HCT116 (cell line): ENCODE measurements around the gene PKD2. TPM values are rescaled to one million over a fixed set of nuclear protein-coding genes. Genes with fewer than 3 reads are reported as not detected.

Experiments used
- ATAC-seq: fragments of 200-7000 bp; cut with Tn5 transposase; 2 replicates; pipeline ENCODE4 v1.9.1; 2020; ENCODE audit warnings: mild to moderate bottlenecking, moderate library complexity
- BruUV-seq: library from RNA; stranded (reverse); fragments of 400-500 nt; replicated peaks from 2 replicates; lab custom pipeline; 2021; lab: Mats Ljungman, UMichigan
- CTCF ChIA-PET: fragments of 300-600 bp; sonication (Branson Sonifier 250); formaldehyde crosslinking; loops from one replicate; lab custom pipeline; 2021; ENCODE audit warnings: antibody characterized with exemption; lab: Charles Lee
- POLR2A ChIA-PET: fragments of 300-600, 350-600 bp; sonication (Branson Sonifier 250); formaldehyde crosslinking; loops from one replicate; lab custom pipeline; 2021; ENCODE audit warnings: antibody characterized with exemption; lab: Charles Lee
- RAD21 ChIA-PET, 2 experiments: fragments of 300-600 bp; sonication (Branson Sonifier 250); formaldehyde crosslinking; loops; one replicate each; lab custom pipeline; 2023; ENCODE audit warnings: low total read pairs in 2 of 2; ENCODE audit not compliant: uncharacterized antibody in 2 of 2, unreplicated experiment in 2 of 2, low non-redundant PET in 1 of 2; lab: Charles Lee
- DNase-seq: peaks from one replicate; pipeline ENCODE4 v3.0.0-alpha.2; 2010; ENCODE audit warnings: low read depth, low spot score
- H2AFZ ChIP-seq: fragments of 200-600 bp; shearing (Covaris generic), sonication (generic); 2 replicates; pipeline ENCODE4 v1.6.1; 2017; ENCODE audit warnings: low read depth, mixed run types, mixed read lengths, antibody characterized with exemption, low read length; ENCODE audit not compliant: poor library complexity, severe bottlenecking
- H3K27ac ChIP-seq: 2 replicates; pipeline ENCODE4 v1.5.1; 2012; ENCODE audit warnings: low read depth, low read length
- H3K27me3 ChIP-seq: fragments of 200-600 bp; sonication (generic); 2 replicates; pipeline ENCODE4 v1.6.1; 2016; ENCODE audit warnings: mixed run types, low read length, mixed read lengths; ENCODE audit not compliant: insufficient read depth
- H3K36me3 ChIP-seq, 2 experiments: fragments of 200-500 bp in 1 of 2; fragments of 200-600 bp in 1 of 2; sonication (Bioruptor generic) in 1 of 2; sonication (generic) in 1 of 2; 2 replicates each; pipeline versions ENCODE4 v1.5.1 to v1.6.1; 2014 to 2016; ENCODE audit warnings: low read length in 2 of 2, inconsistent platforms in 1 of 2, mixed read lengths in 1 of 2, mixed run types in 1 of 2; ENCODE audit not compliant: insufficient read depth in 2 of 2, control insufficient read depth in 1 of 2
- H3K4me1 ChIP-seq, 2 experiments: fragments of 200-600 bp in 1 of 2; sonication (generic) in 1 of 2; 2 replicates each; pipeline versions ENCODE4 v1.5.1 to v1.6.1; 2012 to 2017; ENCODE audit warnings: low read length in 2 of 2, inconsistent platforms in 1 of 2, mild to moderate bottlenecking in 1 of 2, mixed read lengths in 1 of 2, mixed run types in 1 of 2, moderate library complexity in 1 of 2; ENCODE audit not compliant: insufficient read depth in 2 of 2, control insufficient read depth in 1 of 2
- H3K4me2 ChIP-seq: fragments of 200-600 bp; sonication (generic); 2 replicates; pipeline ENCODE4 v1.6.1; 2017; ENCODE audit warnings: mixed run types, low read length, mixed read lengths
- H3K4me3 ChIP-seq, 2 experiments: fragments of 200-600 bp in 1 of 2; sonication (generic) in 1 of 2; replicated peaks in 1 of 2; 2 replicates each; pipeline ENCODE4 v1.5.1; 2011 to 2016; ENCODE audit warnings: low read length in 2 of 2, control low read depth in 1 of 2, low read depth in 1 of 2, mild to moderate bottlenecking in 1 of 2, mixed read lengths in 1 of 2, mixed run types in 1 of 2
- H3K79me2 ChIP-seq: fragments of 200-600 bp; sonication (generic); 2 replicates; pipeline ENCODE4 v1.6.1; 2017; ENCODE audit warnings: mild to moderate bottlenecking, mixed run types, low read length, moderate library complexity, mixed read lengths; ENCODE audit not compliant: insufficient read depth
- H3K9ac ChIP-seq: fragments of 200-600 bp; sonication (generic); 2 replicates; pipeline ENCODE4 v1.6.1; 2016; ENCODE audit warnings: low read length, mixed read lengths
- H3K9me2 ChIP-seq: fragments of 200-600 bp; sonication (generic), shearing (Covaris generic); 2 replicates; pipeline ENCODE4 v1.6.1; 2017; ENCODE audit warnings: mixed run types, mild to moderate bottlenecking, moderate library complexity; ENCODE audit not compliant: insufficient read depth
- H3K9me3 ChIP-seq, 2 experiments: fragments of 200-500 bp in 1 of 2; fragments of 200-600 bp in 1 of 2; sonication (Bioruptor generic) in 1 of 2; sonication (generic) in 1 of 2; 2 replicates each; pipeline ENCODE4 v1.6.1; 2014 to 2017; ENCODE audit warnings: low read length in 2 of 2, mixed read lengths in 2 of 2, inconsistent platforms in 1 of 2, low read depth in 1 of 2, mild to moderate bottlenecking in 1 of 2, mixed run types in 1 of 2, moderate library complexity in 1 of 2; ENCODE audit not compliant: control insufficient read depth in 1 of 2, insufficient read depth in 1 of 2
- H4K20me1 ChIP-seq: fragments of 200-600 bp; sonication (generic), shearing (Covaris generic); 2 replicates; pipeline ENCODE4 v1.6.1; 2017; ENCODE audit warnings: mixed run types, mild to moderate bottlenecking, moderate library complexity; ENCODE audit not compliant: insufficient read depth
- ATF3 ChIP-seq: IDR thresholded peaks from 2 replicates; pipeline ENCODE4 v1.6.1; 2012
- CEBPB ChIP-seq: IDR thresholded peaks from 2 replicates; pipeline ENCODE4 v1.6.1; 2012; ENCODE audit warnings: low read depth
- EGR1 ChIP-seq: IDR thresholded peaks from 2 replicates; pipeline ENCODE4 v1.6.1; 2012; ENCODE audit warnings: low read depth
- ELF1 ChIP-seq: IDR thresholded peaks from 2 replicates; pipeline ENCODE4 v1.6.1; 2012; ENCODE audit warnings: low read depth, borderline replicate concordance
- EZH2 ChIP-seq: fragments of 200-600 bp; sonication (generic); IDR thresholded peaks from 2 replicates; pipeline ENCODE4 v1.6.1; 2017; ENCODE audit warnings: antibody characterized with exemption, mixed run types
- EZH2phosphoT487 ChIP-seq: fragments of 200-600 bp; IDR thresholded peaks from 2 replicates; pipeline ENCODE4 v1.6.1; 2018; ENCODE audit warnings: antibody characterized with exemption, borderline replicate concordance
- FOSL1 ChIP-seq: IDR thresholded peaks from 2 replicates; pipeline ENCODE4 v1.6.1; 2012; ENCODE audit warnings: low read depth
- JUND ChIP-seq: IDR thresholded peaks from 2 replicates; pipeline ENCODE4 v1.6.1; 2012
- MAX ChIP-seq: IDR thresholded peaks from 2 replicates; pipeline ENCODE4 v1.6.1; 2012
- POLR2A ChIP-seq: IDR thresholded peaks from 2 replicates; pipeline ENCODE4 v1.7.0; 2011; ENCODE audit warnings: borderline replicate concordance; ENCODE audit not compliant: insufficient read depth, insufficient read length; ENCODE audit errors: extremely low read depth
- POLR2AphosphoS5 ChIP-seq: IDR thresholded peaks from 2 replicates; pipeline ENCODE4 v1.6.1; 2011; ENCODE audit warnings: mild to moderate bottlenecking, low read depth, low read length, moderate library complexity
- RAD21 ChIP-seq: IDR thresholded peaks from 2 replicates; pipeline ENCODE4 v1.6.1; 2012; ENCODE audit warnings: low read depth, mild to moderate bottlenecking
- SIN3A ChIP-seq: IDR thresholded peaks from 2 replicates; pipeline ENCODE4 v1.6.1; 2012; ENCODE audit warnings: low read depth
- SRF ChIP-seq: IDR thresholded peaks from 2 replicates; pipeline ENCODE4 v1.6.1; 2012; ENCODE audit warnings: low read depth
- TCF7L2 ChIP-seq: IDR thresholded peaks from 2 replicates; pipeline ENCODE4 v1.7.0; 2011; ENCODE audit warnings: borderline replicate concordance, inconsistent platforms; ENCODE audit not compliant: insufficient read depth, insufficient read length; ENCODE audit errors: extremely low read depth
- ZBTB33 ChIP-seq: IDR thresholded peaks from 2 replicates; pipeline ENCODE4 v1.6.1; 2011; ENCODE audit warnings: mild to moderate bottlenecking, low read length, moderate library complexity; ENCODE audit not compliant: insufficient replicate concordance; ENCODE audit errors: extremely low read depth
- ZFX ChIP-seq: fragments of 450-650 bp; IDR thresholded peaks from 2 replicates; pipeline ENCODE4 v1.6.1; 2017
- ZNF274 ChIP-seq: fragments of 200-500 bp; sonication (Bioruptor generic); IDR thresholded peaks from 2 replicates; pipeline ENCODE4 v1.6.1; 2014; ENCODE audit warnings: mild to moderate bottlenecking, low read depth, low read length, inconsistent platforms
- intact Hi-C: fragments of 100-400 bp; cut with micrococcal nuclease; formaldehyde crosslinking; loops from 2 replicates; pipeline ENCODE4 v1.10.0; 2022
- total RNA-seq: library from RNA; stranded (reverse); gene quantifications from one replicate; pipeline ENCODE4 v1.2.1, GENCODE V29; 2021; ENCODE audit not compliant: unreplicated experiment

Gene PKD2
- total RNA-seq, 1 experiment from 2014 or later: 10.1 TPM

GRCh38 chr4:88106205-88106604, 98.8 kb downstream of the PKD2 start:
- intact Hi-C loops: no loop called here
- RAD21 ChIA-PET: no interaction called here
- Histone ChIP-seq H3K27ac (no peak overlapping the region), H3K9me2 (no peaks in the 10 kb centered on the region), H2AFZ (no peak overlapping the region), H3K9me3 (no peaks in the 10 kb centered on the region), H3K27me3 (no peaks in the 10 kb centered on the region), H3K4me2 (no peak overlapping the region), H4K20me1 (no peaks in the 10 kb centered on the region), H3K4me1 (peaks cover 0 to 23% of the 10 kb centered on the region in 2 experiments; a peak in 3 of 4 replicates), H3K4me3 (no peak overlapping the region), H3K36me3 (no peaks in the 10 kb centered on the region), H3K79me2 (no peaks in the 10 kb centered on the region), H3K9ac (no peak overlapping the region)
- DNase-seq (no peak), ATAC-seq (no peak)
- TF ChIP-seq POLR2AphosphoS5 (no peak), JUND (no peak), ZNF274 (no peak), EZH2phosphoT487 (no peak), MAX (no peak), SRF (no peak), ATF3 (no peak), CEBPB (no peak), ZBTB33 (no peak), RAD21 (no peak), TCF7L2 (no peak), POLR2A (no peak), SIN3A (no peak), ELF1 (no peak), EGR1 (no peak), FOSL1 (no peak), EZH2 (no peak), ZFX (no peak)
- BruUV-seq: no TSS peak
- CTCF ChIA-PET: interaction anchor here (1.5 kb wide), 1 partner anchor 73 kb away, joined by 4 read pairs; no protein-coding TSS in a partner anchor
- POLR2A ChIA-PET: no interaction called here
